Muscle layer of duodenum (tissue), 2 donors: Measurements from ENCODE around the gene MAPRE2.
"Not testable (repeated sequence)": the region's sequence is repeated elsewhere in the genome, so short reads cannot be mapped to it uniquely, and the experiment has no call there.

Experiments used
- H3K27ac ChIP-seq: one replicate; pipeline ENCODE4 v1.7.0; 2013; ENCODE audit warnings: mild to moderate bottlenecking, low read length
- H3K27me3 ChIP-seq: one replicate; pipeline ENCODE4 v1.7.0; 2013; ENCODE audit warnings: low read depth, mild to moderate bottlenecking, control low read depth, low read length
- H3K36me3 ChIP-seq, 2 donors: one replicate each; pipeline ENCODE4 v1.7.0; 2013; ENCODE audit warnings: low read length in 2 of 2, control low read depth in 1 of 2, mild to moderate bottlenecking in 1 of 2; ENCODE audit not compliant: insufficient read depth in 2 of 2, control insufficient read depth in 1 of 2
- H3K4me1 ChIP-seq, 2 donors: one replicate each; pipeline ENCODE4 v1.7.0; 2013; ENCODE audit warnings: low read length in 2 of 2, mild to moderate bottlenecking in 2 of 2, control low read depth in 1 of 2, moderate library complexity in 1 of 2; ENCODE audit not compliant: insufficient read depth in 2 of 2, control insufficient read depth in 1 of 2
- H3K4me3 ChIP-seq, 2 donors: one replicate each; pipeline ENCODE4 v1.7.0; 2013; ENCODE audit warnings: low read length in 2 of 2, low read depth in 1 of 2, mild to moderate bottlenecking in 1 of 2
- H3K9me3 ChIP-seq, 2 donors: one replicate each; pipeline ENCODE4 v1.7.0; 2013; ENCODE audit warnings: low read length in 2 of 2, control low read depth in 1 of 2, mild to moderate bottlenecking in 1 of 2; ENCODE audit not compliant: control insufficient read depth in 1 of 2
- donor health status: healthy.

The MAPRE2 gene

DNA sequence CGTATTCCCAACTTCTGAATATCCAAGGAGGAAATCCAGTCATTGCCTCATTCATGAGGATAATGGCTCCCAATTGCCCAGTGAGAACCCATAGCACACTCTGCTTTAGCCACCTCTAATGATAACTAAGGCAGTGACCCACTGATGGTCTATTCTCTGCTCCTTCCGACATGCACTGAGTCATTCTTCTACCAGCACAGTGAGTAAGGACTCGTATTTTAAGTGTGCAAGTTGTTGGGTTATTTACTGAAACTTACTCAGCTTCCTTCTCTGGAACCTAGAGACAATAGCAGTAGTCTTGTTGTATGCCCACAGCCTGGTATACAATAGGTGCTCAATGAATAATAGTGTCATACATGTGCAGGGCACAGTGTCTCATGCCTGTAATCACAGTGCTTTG lies 118.6 kb downstream of the MAPRE2 start:
- Histone ChIP-seq H3K27me3 (no peaks in the 10 kb centered on the region), H3K9me3 (no peaks in the 10 kb centered on the region), H3K4me1 (peaks cover 0 to 9% of the 10 kb centered on the region in 2 donors), H3K27ac (no peak overlapping the region), H3K4me3 (no peak overlapping the region), H3K36me3 (no peaks in the 10 kb centered on the region)

DNA sequence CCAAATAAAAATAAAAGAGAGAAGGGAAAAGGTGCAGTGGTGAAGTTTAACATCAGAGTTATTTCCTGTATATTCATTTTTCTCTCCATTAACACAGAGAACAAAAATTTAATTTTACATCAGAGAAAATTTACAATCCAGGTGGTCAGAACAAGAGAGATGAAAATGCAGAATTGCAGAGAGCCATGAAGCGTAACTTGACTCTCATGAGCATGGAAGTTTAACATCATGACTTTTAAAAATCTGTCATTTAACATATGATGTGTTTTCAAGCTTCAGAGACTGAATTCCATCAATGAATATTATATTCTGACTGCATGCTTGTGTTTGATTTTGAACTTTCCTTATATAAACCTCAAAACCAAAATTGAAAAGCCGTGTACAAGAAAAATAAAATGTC lies 120.3 kb downstream of the MAPRE2 start:
- Histone ChIP-seq H3K9me3 (no peaks in the 10 kb centered on the region), H3K36me3 (no peaks in the 10 kb centered on the region), H3K4me1 (no peaks in the 10 kb centered on the region), H3K27ac (no peak overlapping the region), H3K27me3 (no peaks in the 10 kb centered on the region), H3K4me3 (no peak overlapping the region)

DNA sequence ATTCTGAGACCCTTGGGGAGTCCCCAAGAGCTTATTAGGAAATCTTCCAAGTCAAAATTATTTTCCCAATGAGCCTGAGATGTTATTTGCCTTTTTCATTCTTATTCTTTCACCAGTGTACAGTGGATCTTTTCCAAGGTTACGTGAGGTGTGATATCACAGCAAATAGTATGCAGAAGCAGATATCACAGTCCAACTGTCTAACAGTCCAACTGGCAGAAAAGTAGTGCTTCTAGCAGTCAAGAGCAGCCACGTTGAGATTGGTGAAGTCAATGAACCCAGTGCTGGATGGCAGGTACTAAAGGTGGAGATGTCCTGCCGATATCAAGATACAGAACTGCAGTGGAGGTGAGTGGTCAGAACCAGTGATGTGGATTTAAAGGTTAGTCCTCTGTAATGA lies 120.7 kb downstream of the MAPRE2 start:
- Histone ChIP-seq H3K4me1 (no peaks in the 10 kb centered on the region), H3K4me3 (no peak overlapping the region), H3K27ac (no peak overlapping the region), H3K9me3 (no peaks in the 10 kb centered on the region), H3K36me3 (no peaks in the 10 kb centered on the region), H3K27me3 (no peaks in the 10 kb centered on the region)

DNA sequence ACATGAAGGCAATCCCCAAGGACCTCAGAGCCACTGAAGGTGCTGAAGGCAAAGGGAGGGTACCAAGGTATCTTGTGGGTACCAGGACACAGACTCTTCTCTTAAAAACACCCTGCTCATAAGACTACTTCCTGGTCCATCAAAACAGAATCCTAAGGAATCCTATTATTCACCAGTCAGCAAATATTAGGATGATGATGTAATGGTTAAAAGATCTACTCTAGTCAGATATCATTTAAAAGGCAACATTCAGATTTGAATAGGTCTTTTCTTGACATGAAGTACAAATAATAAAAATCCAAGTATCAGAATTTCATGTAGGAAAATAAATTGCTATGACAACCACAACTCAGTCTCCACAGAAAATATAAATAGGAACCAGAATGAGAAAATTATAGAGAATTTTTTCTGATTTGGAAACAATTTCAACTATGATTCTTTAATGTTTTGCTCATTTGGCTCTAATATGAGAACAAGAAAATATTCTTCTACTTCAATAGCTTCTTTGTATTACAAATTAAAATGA lies 121.9 kb downstream of the MAPRE2 start:
- H3K4me3 ChIP-seq = no peak overlapping the region
- no peak overlapping the region for H3K27ac ChIP-seq
- H3K27me3 ChIP-seq = no peaks in the 10 kb centered on the region
- no peaks in the 10 kb centered on the region for H3K36me3 ChIP-seq
- no peaks in the 10 kb centered on the region for H3K4me1 ChIP-seq
- no peaks in the 10 kb centered on the region for H3K9me3 ChIP-seq

DNA sequence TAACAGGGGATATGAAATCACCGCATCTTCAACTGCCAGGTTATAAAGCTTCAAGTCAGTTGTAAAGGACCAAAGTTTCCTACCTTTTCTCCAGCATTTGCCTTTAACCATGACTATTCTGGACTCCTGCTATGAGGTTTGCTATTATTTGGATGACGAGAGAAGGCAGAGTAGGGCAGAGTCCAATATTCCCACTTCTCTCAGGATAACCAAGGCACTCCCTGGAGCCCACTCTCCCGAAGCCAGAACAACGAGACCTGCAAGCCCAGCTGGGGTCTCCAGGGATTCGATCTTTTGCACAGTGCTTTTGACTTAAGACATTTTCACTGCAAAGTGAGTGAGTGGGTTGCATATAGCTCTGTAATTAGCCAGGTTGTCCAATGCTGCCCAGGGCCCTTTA lies 122.5 kb downstream of the MAPRE2 start:
- Histone ChIP-seq H3K9me3 (no peaks in the 10 kb centered on the region), H3K27me3 (no peaks in the 10 kb centered on the region), H3K4me3 (no peak overlapping the region), H3K36me3 (no peaks in the 10 kb centered on the region), H3K27ac (no peak overlapping the region), H3K4me1 (no peaks in the 10 kb centered on the region)

DNA sequence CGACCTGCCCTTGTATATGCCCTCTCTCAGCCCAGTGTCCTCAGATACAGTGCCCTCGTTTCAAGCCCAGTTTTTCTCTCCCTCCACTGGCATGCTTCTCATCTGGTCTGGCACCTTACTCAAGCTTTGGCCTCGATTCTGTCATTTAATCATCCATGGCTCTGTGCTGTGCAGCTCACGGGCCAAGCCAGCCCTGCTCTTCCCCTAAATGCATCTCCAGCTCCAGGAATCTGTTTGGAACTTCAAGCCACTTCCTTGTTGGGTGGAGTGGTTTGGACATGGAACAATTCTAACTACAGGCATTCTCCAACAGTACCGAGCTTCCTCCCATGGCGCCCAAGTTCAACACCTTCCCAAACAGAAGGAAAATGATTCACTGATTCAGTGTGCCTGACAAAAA lies 122.9 kb downstream of the MAPRE2 start:
- H3K36me3 ChIP-seq = no peaks in the 10 kb centered on the region
- no peaks in the 10 kb centered on the region for H3K9me3 ChIP-seq
- no peaks in the 10 kb centered on the region for H3K27me3 ChIP-seq
- no peaks in the 10 kb centered on the region for H3K4me1 ChIP-seq
- no peak overlapping the region for H3K27ac ChIP-seq
- no peak overlapping the region for H3K4me3 ChIP-seq

DNA sequence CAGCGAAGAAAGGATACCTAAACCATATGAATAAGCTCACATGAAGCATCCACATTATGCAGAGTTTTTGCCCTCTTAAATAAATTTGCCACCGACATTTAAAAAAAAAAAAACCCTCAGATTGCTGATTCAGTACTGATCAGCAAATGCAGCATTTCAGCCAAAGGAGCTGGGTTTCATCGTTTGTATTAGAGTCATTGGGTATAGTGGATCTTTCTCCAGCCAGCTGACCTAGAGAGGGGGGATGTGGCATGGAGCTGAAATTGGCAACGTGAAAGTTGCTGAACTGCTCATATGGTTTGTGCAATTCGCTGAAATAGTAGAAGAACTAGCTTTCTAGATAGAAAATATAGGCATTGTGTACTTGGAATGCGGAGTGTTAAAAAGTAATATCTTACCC lies 126.1 kb downstream of the MAPRE2 start:
- Histone ChIP-seq H3K27ac (no peak overlapping the region), H3K36me3 (no peaks in the 10 kb centered on the region)

DNA sequence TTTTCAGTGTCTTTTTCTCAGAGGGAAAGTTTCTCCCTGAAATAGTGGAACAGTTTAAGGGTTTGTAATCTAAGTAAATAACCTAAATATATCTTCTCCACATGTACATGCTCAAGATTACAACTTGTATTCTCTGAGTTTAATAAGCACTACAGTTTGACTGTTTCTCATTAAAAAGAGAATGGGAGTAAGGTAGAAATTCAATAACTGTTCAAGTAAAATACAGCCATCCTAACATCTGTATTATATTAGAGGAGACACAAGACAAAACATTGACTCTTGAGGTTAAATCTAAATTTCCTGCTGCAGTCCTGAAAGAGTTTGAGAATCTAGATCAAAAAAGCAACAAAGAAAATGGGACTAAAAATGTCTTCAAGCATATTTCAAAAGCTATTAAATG lies 126.6 kb downstream of the MAPRE2 start:
- Histone ChIP-seq H3K9me3 (no peaks in the 10 kb centered on the region), H3K36me3 (no peaks in the 10 kb centered on the region), H3K27me3 (no peaks in the 10 kb centered on the region), H3K4me1 (no peaks in the 10 kb centered on the region), H3K4me3 (no peak overlapping the region), H3K27ac (no peak overlapping the region)

More for the DNA sequence above, 126.1 kb downstream of the MAPRE2 start:
- no peak overlapping the region for H3K4me3 ChIP-seq
- no peaks in the 10 kb centered on the region for H3K4me1 ChIP-seq
- no peaks in the 10 kb centered on the region for H3K9me3 ChIP-seq
- H3K27me3 ChIP-seq = no peaks in the 10 kb centered on the region

DNA sequence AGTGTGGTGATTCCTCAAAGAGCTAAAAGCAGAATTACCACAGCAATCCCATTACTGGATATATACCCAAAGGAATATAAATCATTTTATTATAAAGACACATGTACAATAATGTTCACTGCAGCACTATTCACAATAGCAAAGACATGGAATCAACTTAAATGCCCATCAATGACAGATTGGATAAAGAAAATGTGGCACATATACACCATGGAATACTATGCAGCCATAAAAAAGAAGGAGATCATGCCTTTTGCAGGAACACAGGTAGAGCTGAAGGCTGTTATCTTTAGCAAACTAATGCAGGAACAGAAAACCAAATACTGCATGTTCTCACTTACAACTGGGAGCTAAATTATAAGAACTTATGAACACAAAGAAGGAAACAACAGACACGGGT lies 129.1 kb downstream of the MAPRE2 start:
- not testable (repeated sequence) for H3K27me3 ChIP-seq, H3K4me1 ChIP-seq, H3K36me3 ChIP-seq, H3K27ac ChIP-seq, H3K4me3 ChIP-seq, H3K9me3 ChIP-seq

DNA sequence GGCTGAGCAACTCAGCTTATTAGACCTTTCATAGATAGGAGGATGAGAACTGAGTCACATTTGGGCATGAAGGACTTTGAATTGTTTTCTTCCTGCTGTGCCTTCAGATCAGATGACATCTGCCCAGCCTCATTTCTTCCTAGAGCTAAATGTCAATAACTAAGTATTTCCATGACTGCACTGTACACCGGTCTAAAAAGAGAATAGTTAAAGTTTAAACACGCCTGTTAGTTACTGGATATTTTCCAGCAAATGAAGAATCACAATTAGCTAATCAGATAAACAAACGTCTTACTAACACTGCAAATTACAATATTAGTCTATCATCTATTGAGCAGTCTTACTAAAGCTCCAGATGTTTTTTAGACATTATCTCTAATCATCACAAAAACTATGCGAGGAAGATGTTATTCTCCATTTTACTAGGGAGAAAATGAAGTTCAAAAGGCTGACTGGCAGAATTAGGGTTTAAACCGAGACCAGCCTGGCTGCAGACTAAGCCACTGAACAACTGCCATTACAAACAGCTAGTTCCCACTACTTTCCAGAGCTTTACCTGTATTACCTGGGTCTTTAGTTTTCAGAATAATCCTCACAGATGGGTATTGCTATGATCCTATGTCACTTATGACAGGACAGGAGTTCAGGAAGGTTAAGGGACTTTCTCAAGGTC lies 130.2 kb downstream of the MAPRE2 start:
- H3K27ac ChIP-seq = no peak overlapping the region
- H3K36me3 ChIP-seq = no peaks in the 10 kb centered on the region
- no peaks in the 10 kb centered on the region for H3K9me3 ChIP-seq
- no peak overlapping the region for H3K4me3 ChIP-seq
- no peaks in the 10 kb centered on the region for H3K27me3 ChIP-seq
- H3K4me1 ChIP-seq = no peaks in the 10 kb centered on the region

DNA sequence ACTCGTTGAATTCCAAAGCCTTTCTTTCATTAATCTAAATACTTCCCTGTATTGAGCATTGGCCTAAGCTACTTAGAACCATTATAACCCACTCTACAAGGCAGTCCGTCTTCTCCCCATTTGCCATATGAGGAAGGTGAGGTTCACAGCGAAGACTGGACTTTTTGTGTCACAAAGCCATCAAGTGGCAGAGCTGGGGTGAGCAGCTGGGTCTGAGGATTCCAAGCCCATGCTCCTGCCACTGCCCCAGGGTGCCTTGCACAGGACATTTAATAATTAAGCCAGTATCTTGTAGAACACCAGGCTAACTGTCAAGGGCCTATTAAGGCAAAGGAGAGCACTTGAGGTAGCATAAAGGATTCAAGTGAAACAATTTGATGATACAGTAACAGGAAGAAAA lies 130.8 kb downstream of the MAPRE2 start:
- H3K27me3 ChIP-seq = no peaks in the 10 kb centered on the region
- no peaks in the 10 kb centered on the region for H3K4me1 ChIP-seq
- H3K27ac ChIP-seq = no peak overlapping the region
- no peaks in the 10 kb centered on the region for H3K36me3 ChIP-seq
- H3K4me3 ChIP-seq = no peak overlapping the region
- H3K9me3 ChIP-seq = no peaks in the 10 kb centered on the region

DNA sequence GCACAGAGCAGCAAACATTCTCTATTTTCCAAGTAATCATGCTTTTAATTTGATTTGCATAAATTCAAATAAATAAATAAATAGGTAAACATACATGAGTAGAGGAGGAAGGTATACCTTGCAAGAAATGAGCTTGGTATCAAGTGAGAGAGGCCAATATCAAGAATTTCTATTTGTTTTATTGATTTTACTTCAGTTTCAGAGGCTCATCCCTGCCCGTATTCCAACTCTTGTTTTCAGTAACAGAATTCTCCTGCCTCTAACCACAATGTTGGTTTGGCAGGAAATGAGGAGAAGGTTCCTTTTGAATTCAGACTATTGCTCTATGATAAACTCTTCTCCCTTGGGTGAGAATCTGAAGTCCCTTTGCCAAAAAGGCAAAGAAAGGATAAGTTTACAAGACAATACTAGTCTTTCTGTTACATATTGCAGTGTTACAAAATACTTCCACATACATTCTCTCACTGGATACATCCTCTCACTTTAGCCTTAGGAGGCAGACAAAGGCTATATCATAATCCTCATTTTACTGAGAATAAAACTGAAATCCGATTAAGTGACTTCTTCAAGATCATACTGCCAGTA lies 131.3 kb downstream of the MAPRE2 start:
- H3K27ac ChIP-seq = no peak overlapping the region
- H3K4me1 ChIP-seq = no peaks in the 10 kb centered on the region
- no peaks in the 10 kb centered on the region for H3K36me3 ChIP-seq
- H3K27me3 ChIP-seq = no peaks in the 10 kb centered on the region
- H3K4me3 ChIP-seq = no peak overlapping the region
- H3K9me3 ChIP-seq = no peaks in the 10 kb centered on the region
